HG03575 (cell line): ENCODE results near the gene RALGPS1.

ENCODE experiments used
- ATAC-seq: cut with Tn5 transposase; IDR thresholded peaks from one replicate; pipeline ENCODE4 v1.9.1; 2021; ENCODE audit not compliant: unreplicated experiment, insufficient number of reproducible peaks, low FRiP score; ENCODE audit errors: extremely low read depth

Gene RALGPS1

GRCh38 chr9:126914458-126915280 is at the start of gene RALGPS1:
Gene RALGPS1 (plus strand): TSS chr9:126914782. CDS start chr9:126962290, 47,508 bp downstream.
- no peak for ATAC-seq

- no peak for ATAC-seq
Observed at GRCh38 chr9:126869368-126869767, 45.2 kb upstream of the RALGPS1 start.

- no peak for ATAC-seq
Observed at GRCh38 chr9:126872516-126872915, 42.1 kb upstream of the RALGPS1 start.

GRCh38 chr9:126874546-126875314 is 39.9 kb upstream of the RALGPS1 start:
- no peak for ATAC-seq

- ATAC-seq = no peak
Observed at GRCh38 chr9:126875756-126876510, 38.6 kb upstream of the RALGPS1 start.

GRCh38 chr9:126876531-126876930 is 38.1 kb upstream of the RALGPS1 start:
- ATAC-seq = no peak

- ATAC-seq = no peak
Observed at GRCh38 chr9:126877418-126877817, 37.2 kb upstream of the RALGPS1 start.

- ATAC-seq = no peak
Observed at GRCh38 chr9:126879288-126879687, 35.3 kb upstream of the RALGPS1 start.

- no peak for ATAC-seq
Observed at GRCh38 chr9:126880226-126880946, 34.2 kb upstream of the RALGPS1 start.

- no peak for ATAC-seq
Observed at GRCh38 chr9:126880947-126881332, 33.6 kb upstream of the RALGPS1 start.

GRCh38 chr9:126882746-126883145 is 31.8 kb upstream of the RALGPS1 start:
- ATAC-seq = no peak

- ATAC-seq = no peak
Observed at GRCh38 chr9:126883636-126884035, 30.9 kb upstream of the RALGPS1 start.

- no peak for ATAC-seq
Observed at GRCh38 chr9:126885131-126885641, 29.4 kb upstream of the RALGPS1 start.

GRCh38 chr9:126886034-126886822 is 28.4 kb upstream of the RALGPS1 start:
- no peak for ATAC-seq

GRCh38 chr9:126886897-126887296 is 27.7 kb upstream of the RALGPS1 start:
- no peak for ATAC-seq

GRCh38 chr9:126891676-126892075 is 22.9 kb upstream of the RALGPS1 start:
- ATAC-seq = no peak

- no peak for ATAC-seq
Observed at GRCh38 chr9:126893079-126893478, 21.5 kb upstream of the RALGPS1 start.

- ATAC-seq = no peak
Observed at GRCh38 chr9:126894052-126894603, 20.5 kb upstream of the RALGPS1 start.
